GM19043 (cell line): ENCODE measurements around the gene CLCA4.

Source experiments
- ATAC-seq: cut with Tn5 transposase; IDR thresholded peaks from one replicate; pipeline ENCODE4 v1.9.1; 2021; ENCODE audit warnings: low read depth; ENCODE audit not compliant: unreplicated experiment

CLCA4 gene

DNA sequence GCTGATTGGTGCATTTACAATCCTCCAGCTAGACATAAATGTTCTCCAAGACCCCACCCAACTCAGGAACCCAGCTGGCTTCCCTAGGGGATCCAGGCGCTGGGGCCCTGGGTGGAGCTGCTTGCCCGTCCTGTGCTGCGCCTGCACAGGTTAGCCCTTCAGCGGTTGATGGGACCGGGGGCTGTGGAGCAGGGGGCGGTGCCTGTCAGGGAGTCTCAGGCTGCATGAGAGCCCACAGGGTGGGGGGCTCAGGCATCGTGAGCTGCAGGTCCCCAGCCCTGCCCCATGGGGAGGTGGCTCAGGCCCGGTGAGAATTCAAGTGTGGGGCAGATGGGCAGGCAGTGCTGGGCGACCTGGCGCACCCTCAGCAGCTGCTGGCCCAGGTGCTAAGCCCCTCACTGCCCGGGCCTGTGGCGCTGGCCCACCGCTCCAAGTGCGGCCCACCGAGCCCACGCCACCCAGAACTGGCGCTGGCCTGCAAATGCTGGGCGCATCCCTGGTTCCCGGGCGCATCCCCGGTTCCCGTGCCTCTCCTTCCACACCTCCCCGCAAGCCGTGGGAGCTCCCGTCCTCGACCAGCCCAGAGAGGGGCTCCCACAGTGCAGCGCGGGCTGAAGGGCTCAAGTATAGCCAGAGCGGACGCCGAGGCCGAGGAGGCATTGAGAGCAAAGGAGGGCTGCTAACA lies 23.1 kb upstream of the CLCA4 start:
- no peak for ATAC-seq

DNA sequence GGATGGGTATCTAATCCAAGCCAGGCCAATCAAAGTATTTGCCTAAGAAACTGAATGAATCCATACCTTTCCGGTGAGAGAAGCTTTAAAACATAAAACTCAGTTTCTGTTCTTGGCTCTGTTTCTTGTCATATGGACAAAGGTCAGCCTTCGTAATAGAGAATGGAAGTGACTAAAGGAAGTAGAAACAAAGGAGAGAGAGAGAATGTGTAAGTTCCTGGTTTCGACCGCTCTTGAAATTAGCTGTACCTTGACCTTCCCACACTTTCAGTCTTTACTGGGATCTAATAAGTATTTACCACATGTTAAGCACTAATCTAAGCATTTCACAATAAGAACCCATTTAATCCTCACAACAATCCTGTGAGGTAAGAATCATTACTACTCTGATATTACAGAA lies 19.6 kb upstream of the CLCA4 start:
- ATAC-seq, result no peak

DNA sequence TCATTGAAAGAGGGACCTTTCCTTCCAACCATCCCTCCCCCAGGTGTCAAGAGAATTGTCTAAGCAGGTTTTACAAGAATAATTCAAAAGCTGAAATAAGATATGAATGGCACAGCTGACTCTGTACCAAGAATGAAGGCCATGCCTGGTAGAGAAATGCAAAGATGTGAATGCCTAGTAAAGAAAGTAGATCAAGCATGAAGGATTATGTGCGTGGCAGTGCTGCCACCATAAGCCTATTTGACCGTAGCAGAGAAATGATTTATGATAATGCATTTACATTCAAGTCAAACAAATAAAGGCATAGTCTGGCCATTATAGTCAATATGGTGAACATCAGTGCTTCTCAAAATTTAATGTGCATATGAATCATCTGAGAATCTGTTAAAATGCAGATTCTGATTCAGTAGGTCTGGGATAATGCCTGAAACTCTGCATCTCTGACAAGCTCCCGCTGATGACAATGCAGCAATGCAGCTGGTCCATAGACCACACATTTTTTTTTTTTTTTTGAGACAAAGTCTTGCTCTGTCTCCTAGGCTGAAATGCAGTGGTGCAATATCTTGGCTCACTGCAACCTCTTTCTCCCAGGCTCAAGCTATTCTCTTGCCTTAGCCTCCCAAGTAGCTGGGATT lies 16.6 kb upstream of the CLCA4 start:
- ATAC-seq, result no peak

DNA sequence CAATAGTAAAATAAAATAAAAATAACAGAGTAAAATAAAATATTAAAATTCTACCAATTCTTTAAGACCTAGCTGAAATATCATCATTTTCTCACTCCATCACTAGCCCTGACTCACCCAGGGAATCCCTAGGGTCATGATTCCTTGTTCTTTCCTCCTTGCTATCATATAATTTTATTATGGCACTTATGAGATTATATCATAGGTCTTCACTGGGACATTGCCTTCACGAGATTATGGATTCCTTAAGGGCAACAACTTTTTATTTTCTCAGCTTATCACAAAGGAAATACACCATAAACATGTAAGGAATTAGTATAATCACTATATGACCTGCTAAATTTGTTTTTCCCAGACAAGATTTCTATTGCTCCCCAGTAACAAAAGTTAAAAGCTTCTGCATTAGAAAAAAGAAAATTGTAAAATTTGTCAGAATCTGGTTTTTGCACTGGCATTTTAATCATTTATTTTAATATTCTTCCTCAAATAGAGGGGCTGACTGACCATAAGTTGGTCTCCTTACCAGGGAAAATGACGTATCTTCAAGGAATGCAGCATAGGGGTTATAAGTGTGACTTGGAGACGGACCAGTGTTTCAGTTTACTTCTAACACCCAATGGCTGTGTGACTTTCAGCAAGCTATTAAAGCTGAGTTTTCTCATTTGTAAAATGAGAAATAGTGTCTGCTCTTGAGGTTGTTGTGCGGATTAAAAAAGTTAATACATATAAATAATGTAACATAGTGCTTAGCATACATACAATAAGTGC lies 8.8 kb upstream of the CLCA4 start:
- no peak for ATAC-seq

GRCh38 chr1:86538775-86539174 lies 8.1 kb upstream of the CLCA4 start:
- ATAC-seq, result no peak

DNA sequence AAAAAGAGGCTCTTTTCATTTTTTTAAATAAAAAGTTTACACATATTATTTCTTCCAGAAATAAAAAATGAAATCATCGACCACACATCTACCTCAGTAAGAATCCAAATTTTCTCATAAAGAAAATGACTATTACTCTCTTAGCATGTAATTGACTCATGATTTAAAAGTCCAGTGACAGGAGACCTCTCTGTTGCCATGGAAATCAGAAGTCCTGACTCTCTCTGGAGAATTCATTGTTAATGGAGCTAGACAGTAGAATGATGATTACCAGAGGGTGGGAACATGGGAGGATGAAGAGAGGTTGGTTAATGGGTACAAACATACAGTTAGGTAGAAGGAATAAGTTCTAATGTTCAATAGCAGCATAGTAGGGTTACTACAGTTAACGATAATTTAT lies 5.0 kb upstream of the CLCA4 start:
- no peak for ATAC-seq

DNA sequence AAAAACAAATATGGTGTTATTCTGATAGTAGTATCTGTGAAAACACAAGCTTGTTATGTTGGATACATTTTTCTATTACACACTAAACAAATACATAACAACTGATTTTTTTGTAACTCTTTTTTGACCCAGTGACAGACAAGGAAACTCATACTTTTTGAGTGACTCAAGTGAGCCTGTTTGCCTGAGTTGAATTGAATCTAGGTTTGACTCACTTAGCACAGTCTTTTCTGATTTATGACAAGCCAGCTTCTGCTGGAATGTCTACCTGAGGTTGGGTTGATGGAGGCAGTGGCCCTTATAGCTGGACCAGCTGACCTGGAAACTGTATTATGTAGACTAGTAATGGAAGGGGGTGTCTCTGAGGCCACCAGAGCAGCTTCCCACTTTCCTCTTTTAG lies 4.2 kb upstream of the CLCA4 start:
- ATAC-seq, result no peak

DNA sequence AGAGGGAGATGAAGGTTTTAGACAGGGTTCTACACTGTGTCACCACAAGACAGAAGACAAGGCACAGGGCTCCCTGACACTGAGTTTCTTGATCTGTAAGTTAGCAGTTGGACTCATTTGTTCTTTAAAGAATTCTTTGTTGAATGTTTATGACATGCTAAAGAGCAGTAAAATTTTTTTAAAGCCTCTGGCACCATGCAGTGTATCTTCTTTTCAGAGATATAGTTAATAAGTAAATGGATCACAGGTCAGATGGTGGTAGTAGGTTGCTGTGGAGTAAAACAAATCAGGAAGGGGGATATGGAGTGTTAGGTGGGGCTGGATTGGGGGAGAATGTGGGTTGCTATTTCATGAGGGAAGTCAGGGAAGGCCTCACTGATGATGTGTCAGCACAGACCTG lies 2.0 kb downstream of the CLCA4 start:
- no peak for ATAC-seq

- no peak for ATAC-seq
Measured at GRCh38 chr1:86551305-86551704, 4.4 kb downstream of the CLCA4 start.

DNA sequence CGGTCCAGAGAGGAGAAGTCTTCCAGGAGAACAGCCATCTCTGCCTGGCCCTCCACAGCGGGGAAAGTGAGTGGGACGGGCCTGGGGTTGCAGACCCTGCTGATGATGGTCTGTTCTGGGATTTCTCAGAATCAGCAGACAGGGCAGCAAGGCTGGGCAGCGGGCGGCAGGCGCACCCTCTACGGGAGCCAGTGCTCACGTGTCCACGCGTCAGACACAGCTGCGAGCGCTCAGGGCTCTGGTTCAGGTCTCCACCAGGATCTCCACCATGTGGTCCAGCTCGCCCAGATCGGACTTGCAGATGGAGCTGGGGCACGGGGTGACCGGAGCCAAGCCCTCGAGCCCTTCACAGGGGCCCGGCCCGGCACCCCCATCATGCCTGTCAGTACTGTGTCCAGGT lies 5.5 kb downstream of the CLCA4 start:
- ATAC-seq, result no peak

GRCh38 chr1:86557739-86558138 lies 10.9 kb downstream of the CLCA4 start:
- ATAC-seq, result no peak

DNA sequence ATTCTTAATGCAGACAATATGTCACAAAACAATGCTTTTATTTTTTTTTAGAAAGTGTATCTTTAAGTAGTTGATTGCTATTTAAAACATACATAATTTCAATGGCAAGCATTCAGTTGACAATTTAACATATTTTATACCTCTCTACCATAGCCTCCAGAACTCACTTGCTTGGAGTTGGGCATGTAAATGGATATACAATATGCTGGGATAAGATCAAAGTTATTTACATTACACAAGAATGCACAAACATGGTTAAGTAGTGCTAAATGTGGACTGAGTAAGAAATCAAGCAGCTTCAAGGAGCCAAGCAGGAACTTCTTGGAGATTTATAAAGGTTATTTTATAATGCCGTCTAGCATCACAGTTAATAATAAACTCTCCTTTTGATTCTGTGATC lies 17.0 kb downstream of the CLCA4 start:
- ATAC-seq, result no peak

DNA sequence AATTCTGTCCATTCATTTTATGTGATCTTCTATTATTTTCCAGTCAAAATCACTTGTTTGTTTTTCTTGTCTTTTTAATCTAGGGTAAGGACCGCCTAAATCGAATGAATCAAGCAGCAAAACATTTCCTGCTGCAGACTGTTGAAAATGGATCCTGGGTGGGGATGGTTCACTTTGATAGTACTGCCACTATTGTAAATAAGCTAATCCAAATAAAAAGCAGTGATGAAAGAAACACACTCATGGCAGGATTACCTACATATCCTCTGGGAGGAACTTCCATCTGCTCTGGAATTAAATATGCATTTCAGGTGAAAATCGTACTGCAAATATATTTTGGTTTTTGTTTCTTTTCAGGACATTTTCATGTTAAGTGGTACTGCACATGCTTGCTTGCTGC lies 20.5 kb downstream of the CLCA4 start:
- no peak for ATAC-seq

DNA sequence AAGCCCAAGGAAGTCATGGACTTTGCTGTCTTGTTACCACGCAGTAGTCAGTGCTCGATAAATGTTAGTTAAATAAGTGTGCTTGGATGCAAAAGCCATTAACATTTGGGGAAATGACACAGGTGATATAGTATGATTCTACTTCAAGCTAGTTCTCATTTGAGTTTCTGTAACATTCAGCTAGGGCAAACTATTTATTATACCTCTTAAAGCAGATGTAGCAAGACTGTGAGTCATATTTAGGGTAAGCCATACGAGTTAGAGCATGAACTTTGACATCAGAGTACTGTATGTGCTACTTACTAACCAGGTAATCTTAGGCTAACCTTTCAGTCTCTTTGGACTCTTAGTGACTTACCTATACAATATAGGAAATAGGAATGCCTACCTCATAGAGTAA lies 21.0 kb downstream of the CLCA4 start:
- no peak for ATAC-seq

DNA sequence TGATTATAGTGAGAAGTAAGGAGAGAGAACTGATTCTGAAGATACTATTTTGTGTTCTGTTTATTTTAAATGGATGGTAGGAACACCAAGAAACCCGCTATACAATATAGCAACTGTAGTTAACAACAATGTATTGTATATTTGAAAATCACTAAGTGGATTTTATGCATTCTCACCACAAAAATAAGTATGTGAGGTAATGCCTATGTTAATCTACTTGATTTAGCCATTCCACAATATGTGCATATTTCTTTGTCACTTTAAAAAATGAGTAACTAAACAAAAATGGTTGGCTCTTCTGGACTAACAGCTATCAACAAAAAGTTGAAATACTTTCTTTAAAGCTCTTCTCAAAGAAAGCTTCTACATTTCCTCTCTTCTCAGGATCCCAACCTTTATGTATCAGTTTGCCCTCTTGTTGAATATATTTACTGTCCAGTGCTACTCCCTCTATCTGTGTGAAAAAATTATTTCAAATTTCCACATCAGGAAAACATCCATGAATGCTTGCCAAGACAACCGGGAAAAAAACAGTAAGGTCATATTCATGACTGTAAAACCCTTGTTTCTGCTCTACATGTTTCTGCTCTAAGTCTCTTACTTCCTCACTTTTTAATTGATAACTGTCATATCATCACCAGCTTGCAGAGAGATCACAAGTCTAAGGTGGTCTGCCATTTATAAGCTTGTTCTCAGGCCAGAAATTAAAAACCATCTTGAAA lies 27.0 kb downstream of the CLCA4 start:
- no peak for ATAC-seq

DNA sequence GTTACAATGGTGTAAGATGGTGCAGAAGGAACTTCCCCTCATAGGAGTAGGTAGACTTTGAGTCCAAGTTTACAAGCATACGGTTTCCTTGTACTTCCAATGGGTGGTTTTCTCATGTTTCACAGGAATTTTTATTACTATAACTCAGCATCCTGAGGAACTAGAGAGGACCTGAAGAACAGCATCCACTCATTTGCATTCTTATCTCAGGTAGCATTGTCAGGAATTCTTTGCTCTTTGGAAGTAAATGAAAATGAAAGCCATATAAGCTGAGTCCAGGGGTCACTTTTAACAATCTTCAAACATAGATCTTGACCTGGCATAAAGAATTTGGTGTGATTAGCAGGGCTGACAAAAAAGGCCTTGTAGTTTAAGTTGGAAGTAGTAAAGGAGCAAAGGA lies 34.4 kb downstream of the CLCA4 start:
- no peak for ATAC-seq

DNA sequence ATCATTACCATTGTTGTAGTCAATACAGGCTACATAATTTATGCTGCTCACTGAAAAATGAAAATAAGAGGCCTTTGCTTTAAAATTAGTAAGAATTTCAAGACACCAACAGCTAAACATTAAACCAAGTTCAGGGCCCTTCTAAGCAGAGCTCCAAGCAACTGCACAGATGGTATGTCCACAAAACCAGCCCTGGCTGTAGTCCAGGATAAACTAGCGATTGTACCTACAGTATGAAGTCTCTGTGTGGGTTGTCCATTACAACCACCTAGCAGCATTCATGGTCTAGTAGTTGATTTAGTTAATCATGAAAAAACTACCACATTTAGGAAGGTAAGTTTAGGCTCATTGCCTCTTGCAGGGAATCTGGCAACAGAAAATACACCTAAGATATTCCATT lies 35.3 kb downstream of the CLCA4 start:
- no peak for ATAC-seq

GRCh38 chr1:86583032-86583431 lies 36.2 kb downstream of the CLCA4 start:
- no peak for ATAC-seq

- no peak for ATAC-seq
Measured at GRCh38 chr1:86583593-86583992, 36.7 kb downstream of the CLCA4 start.

DNA sequence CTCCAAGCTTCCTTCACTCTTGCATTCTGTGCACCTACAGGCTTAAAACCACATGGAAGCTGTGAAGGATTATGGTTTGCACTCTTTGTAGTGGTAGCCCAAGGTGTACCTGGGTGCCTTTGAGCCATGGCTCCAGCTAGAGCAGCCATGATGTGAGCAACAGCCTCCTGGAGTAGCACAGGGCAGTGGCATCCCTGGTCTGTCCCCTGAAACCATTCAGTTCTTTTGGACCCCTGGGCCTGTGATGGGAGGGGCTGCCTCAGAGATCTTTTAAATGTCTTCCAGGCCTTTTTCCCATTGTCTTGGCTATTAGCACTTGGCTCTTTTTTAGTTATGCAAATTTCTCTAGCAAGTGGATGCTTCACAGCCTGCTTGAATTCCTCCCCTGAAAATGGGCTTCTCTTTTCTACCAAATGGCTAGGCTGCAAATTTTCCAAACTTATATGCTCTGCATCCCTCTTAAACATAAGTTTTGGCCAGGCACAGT lies 47.4 kb downstream of the CLCA4 start:
- no peak for ATAC-seq

DNA sequence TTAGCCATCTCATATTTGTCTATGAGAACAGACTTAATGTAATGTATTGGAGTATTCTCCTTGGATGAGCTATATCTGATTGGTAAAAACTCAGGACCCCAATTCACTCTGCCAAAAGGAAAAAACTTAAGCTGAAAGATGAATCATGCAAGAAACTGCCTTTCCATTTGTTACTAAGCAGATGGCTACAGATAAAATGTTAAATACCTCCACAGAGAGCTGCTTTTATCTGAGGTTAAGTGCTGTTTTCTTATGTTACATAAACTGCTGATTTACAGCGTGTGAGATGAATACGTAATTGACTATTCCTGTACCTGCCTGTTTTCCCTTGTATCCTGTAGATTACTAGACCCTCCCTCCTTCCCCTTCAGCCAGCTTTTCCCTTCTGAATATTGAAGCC lies 49.3 kb downstream of the CLCA4 start:
- no peak for ATAC-seq
